Lower leg skin (tissue), 4 donors: ENCODE results near the gene UBE2QL1. TPM values are rescaled to one million over a fixed set of nuclear protein-coding genes. Genes with fewer than 3 reads are reported as not detected.

Experiments used
- DNase-seq, 2 donors: peaks; one replicate each; pipeline ENCODE4 v3.0.0-alpha.2; 2019; ENCODE audit warnings: low spot score in 2 of 2
- H3K4me3 ChIP-seq: fragments of 200-600 bp; sonication (generic); 2 replicates; pipeline ENCODE4 v1.5.1; 2017; ENCODE audit warnings: mild to moderate bottlenecking, low read depth; ENCODE audit not compliant: poor library complexity, severe bottlenecking
- CTCF ChIP-seq, 3 donors: fragments of 450-650 bp; IDR thresholded peaks; one replicate each; pipeline ENCODE4 v1.5.1; 2016; ENCODE audit warnings: antibody characterized with exemption in 3 of 3, mild to moderate bottlenecking in 3 of 3, moderate library complexity in 2 of 3
- POLR2A ChIP-seq, 2 donors: fragments of 450-650 bp; IDR thresholded peaks; one replicate each; pipeline ENCODE4 v1.6.1; 2016 to 2017; ENCODE audit warnings: antibody characterized with exemption in 2 of 2, mild to moderate bottlenecking in 1 of 2, moderate library complexity in 1 of 2
- WGBS, 2 donors: methylation state at CpG; one replicate each; pipeline ENCODE4 v1.1.5; 2018; 5-methylcytosine and 5-hydroxymethylcytosine counted together
- intact Hi-C: fragments of 100-400 bp; cut with DNase I; formaldehyde crosslinking; loops from one replicate; pipeline ENCODE4 v1.15.0; 2023; ENCODE audit warnings: low total_unique reads
- total RNA-seq, 4 donors: library from RNA; depleted of rRNA; stranded (reverse); fragments of >200 nt; gene quantifications; one replicate each; pipeline ENCODE4 v1.1.0, GENCODE V29; 2016

Gene UBE2QL1
- total RNA-seq, 4 donors from 2014 or later, result 0.72 to 3.4 (median 1.3) TPM

- DNase-seq, result no peak
- intact Hi-C loops, result no loop called here
- no peak overlapping the region for H3K4me3 ChIP-seq
- WGBS, 2 donors, result 82 to 85% methylated on average over 5 of the region's 5 CpGs
- no peak for TF ChIP-seq CTCF (IDR thresholded peaks at IDR 0.05)
- no peak for TF ChIP-seq POLR2A (IDR thresholded peaks at IDR 0.05)
Measured at GRCh38 chr5:6439588-6440550, 8.8 kb upstream of the UBE2QL1 start.

GRCh38 chr5:6442333-6442732 is 6.3 kb upstream of the UBE2QL1 start:
- no peak overlapping the region for H3K4me3 ChIP-seq
- intact Hi-C loops, result no loop called here
- no peak for TF ChIP-seq POLR2A (IDR thresholded peaks at IDR 0.05)
- no peak for TF ChIP-seq CTCF (IDR thresholded peaks at IDR 0.05)
- WGBS, 2 donors, result 89 to 96% methylated on average over 2 of the region's 2 CpGs
- DNase-seq, result no peak

- WGBS, 2 donors, result 83% methylated on average over 5 of the region's 5 CpGs
- H3K4me3 ChIP-seq, result no peak overlapping the region
- intact Hi-C loops, result no loop called here
- DNase-seq, result no peak
- TF ChIP-seq POLR2A (IDR thresholded peaks at IDR 0.05) (no peak), CTCF (IDR thresholded peaks at IDR 0.05) (no peak)
Measured at GRCh38 chr5:6443326-6443725, 5.3 kb upstream of the UBE2QL1 start.

- H3K4me3 ChIP-seq, result no peak overlapping the region
- WGBS, 2 donors, result 77% methylated on average over 12 of the region's 12 CpGs
- DNase-seq, result no peak
- TF ChIP-seq CTCF (IDR thresholded peaks at IDR 0.05) (no peak), POLR2A (IDR thresholded peaks at IDR 0.05) (no peak)
- intact Hi-C loops, result no loop called here
Measured at GRCh38 chr5:6446042-6446441, 2.6 kb upstream of the UBE2QL1 start.

GRCh38 chr5:6446626-6447309 is 1.9 kb upstream of the UBE2QL1 start:
- 81 to 82% methylated on average over 21 of the region's 21 CpGs for WGBS, 2 donors
- H3K4me3 ChIP-seq, result no peak overlapping the region
- DNase-seq, result no peak
- TF ChIP-seq CTCF (IDR thresholded peaks at IDR 0.05) (no peak), POLR2A (IDR thresholded peaks at IDR 0.05) (no peak)
- intact Hi-C loops, result no loop called here
